SK-N-SH treated with all-trans-retinoic acid at 6 μM for 48 hours (cell line): ENCODE data around the gene OLFML2A.

Experiments
- ATAC-seq: fragments of 200-7000 bp; cut with Tn5 transposase; 3 replicates; pipeline ENCODE4 v1.9.1; 2020; ENCODE audit warnings: mild to moderate bottlenecking, moderate library complexity
- BACH2 ChIP-seq: fragments of 250-450 bp; sonication (Bioruptor Pico); IDR thresholded peaks from 2 replicates; pipeline ENCODE4 v1.9.0; 2021; ENCODE audit warnings: mild to moderate bottlenecking, borderline replicate concordance
- CREB5 ChIP-seq: fragments of 250-450 bp; sonication (Bioruptor Pico); IDR thresholded peaks from 2 replicates; pipeline ENCODE4 v1.5.1; 2020; ENCODE audit warnings: low read depth, mild to moderate bottlenecking, moderate library complexity
- CSRNP3 ChIP-seq: fragments of 250-450 bp; sonication (Bioruptor Pico); IDR thresholded peaks from 2 replicates; pipeline ENCODE4 v1.5.1; 2021; ENCODE audit warnings: mild to moderate bottlenecking, moderate library complexity
- ESRRG ChIP-seq: fragments of 250-450 bp; sonication (Bioruptor Pico); IDR thresholded peaks from 2 replicates; pipeline ENCODE4 v1.6.1; 2021; ENCODE audit warnings: mild to moderate bottlenecking
- GLIS3 ChIP-seq: fragments of 250-450 bp; sonication (Bioruptor Pico); IDR thresholded peaks from 2 replicates; pipeline ENCODE4 v1.5.0; 2020; ENCODE audit warnings: mild to moderate bottlenecking, moderate library complexity
- PATZ1 ChIP-seq: fragments of 250-450 bp; sonication (Bioruptor Pico); IDR thresholded peaks from 2 replicates; pipeline ENCODE4 v1.8.0; 2020; ENCODE audit warnings: mild to moderate bottlenecking, moderate library complexity, borderline replicate concordance
- POU6F1 ChIP-seq: fragments of 250-450 bp; sonication (Bioruptor Pico); IDR thresholded peaks from 2 replicates; pipeline ENCODE4 v1.8.0; 2021; ENCODE audit warnings: low read depth, mild to moderate bottlenecking, moderate library complexity, borderline replicate concordance
- PPARA ChIP-seq: fragments of 250-450 bp; sonication (Bioruptor Pico); IDR thresholded peaks from 2 replicates; pipeline ENCODE4 v1.5.0; 2020; ENCODE audit warnings: mild to moderate bottlenecking, borderline replicate concordance
- RARB ChIP-seq: fragments of 250-450 bp; sonication (Bioruptor Pico); IDR thresholded peaks from 2 replicates; pipeline ENCODE4 v1.8.0; 2021; ENCODE audit warnings: mild to moderate bottlenecking, moderate library complexity
- SNAI2 ChIP-seq: fragments of 250-450 bp; sonication (Bioruptor Pico); IDR thresholded peaks from 2 replicates; pipeline ENCODE4 v1.5.0; 2020; ENCODE audit warnings: mild to moderate bottlenecking, moderate library complexity
- TOX ChIP-seq: fragments of 250-450 bp; sonication (Bioruptor Pico); IDR thresholded peaks from 2 replicates; pipeline ENCODE4 v1.8.0; 2021; ENCODE audit warnings: mild to moderate bottlenecking, moderate library complexity, borderline replicate concordance
- TSHZ2 ChIP-seq: fragments of 250-450 bp; sonication (Bioruptor Pico); IDR thresholded peaks from 2 replicates; pipeline ENCODE4 v1.5.0; 2020; ENCODE audit warnings: mild to moderate bottlenecking, moderate library complexity
- ZFP3 ChIP-seq: fragments of 250-450 bp; sonication (Bioruptor Pico); IDR thresholded peaks from 2 replicates; pipeline ENCODE4 v1.5.0; 2020; ENCODE audit warnings: mild to moderate bottlenecking, moderate library complexity
- ZFP30 ChIP-seq: fragments of 450-650 bp; formaldehyde crosslinking; IDR thresholded peaks from 2 replicates; pipeline ENCODE4 v1.5.0; 2022; ENCODE audit warnings: mild to moderate bottlenecking, moderate library complexity
- ZNF565 ChIP-seq: fragments of 450-650 bp; formaldehyde crosslinking; conservative IDR thresholded peaks from 2 replicates; pipeline ENCODE4 v1.5.0; 2020; ENCODE audit warnings: low read depth, mild to moderate bottlenecking, moderate library complexity
- ZNF70 ChIP-seq: fragments of 450-650 bp; formaldehyde crosslinking; IDR thresholded peaks from 2 replicates; pipeline ENCODE4 v1.5.0; 2020; ENCODE audit warnings: mild to moderate bottlenecking, moderate library complexity
- ZNF8 ChIP-seq: fragments of 450-650 bp; formaldehyde crosslinking; IDR thresholded peaks from 2 replicates; pipeline ENCODE4 v1.5.0; 2020; ENCODE audit warnings: mild to moderate bottlenecking, moderate library complexity

The OLFML2A gene

GRCh38 chr9:124769549-124770358 lies 7.2 kb upstream of the OLFML2A start:
- TF ChIP-seq ZFP3 (CRISPR knock-in tag) (no peak), POU6F1 (no peak), PPARA (CRISPR knock-in tag) (no peak), ZNF565 (CRISPR knock-in tag) (no peak), SNAI2 (CRISPR knock-in tag) (no peak), CREB5 (CRISPR knock-in tag) (no peak), PATZ1 (CRISPR knock-in tag) (no peak), BACH2 (CRISPR knock-in tag) (no peak)
- ATAC-seq = peak; percentile 15; the same call in 2 of the 3 replicates

- TF ChIP-seq PATZ1 (CRISPR knock-in tag) = no peak
- TF ChIP-seq PPARA (CRISPR knock-in tag) = no peak
- no peak for TF ChIP-seq TSHZ2 (CRISPR knock-in tag)
- TF ChIP-seq RARB (CRISPR knock-in tag) = no peak
- TF ChIP-seq CREB5 (CRISPR knock-in tag) = no peak
Measured at GRCh38 chr9:124770359-124771020, 6.4 kb upstream of the OLFML2A start.

GRCh38 chr9:124771021-124771866 lies 5.7 kb upstream of the OLFML2A start, which contains the start of gene NR6A1:
TSS of gene NR6A1 (minus strand) at chr9:124771311.
- peak; percentile 85 for ATAC-seq
- TF ChIP-seq ZNF8 (no peak), ESRRG (CRISPR knock-in tag) (no peak), ZNF565 (CRISPR knock-in tag) (no peak), CSRNP3 (CRISPR knock-in tag) (peak; percentile 79; the same call in 1 of the 2 replicates), GLIS3 (CRISPR knock-in tag) (no peak), POU6F1 (no peak), RARB (CRISPR knock-in tag) (no peak), ZNF70 (CRISPR knock-in tag) (no peak), ZFP30 (no peak), SNAI2 (CRISPR knock-in tag) (no peak), TOX (CRISPR knock-in tag) (no peak)

More at GRCh38 chr9:124770359-124771020, 6.4 kb upstream of the OLFML2A start:
- peak; percentile 9 for ATAC-seq
